Breast epithelium (tissue), 4 donors: Measurements from ENCODE around the gene SSH2. TPM values are rescaled to one million over a fixed set of nuclear protein-coding genes. Genes with fewer than 3 reads are reported as not detected.

Experiments used
- DNase-seq, 2 donors: peaks; one replicate each; pipeline ENCODE4 v3.0.0-alpha.2; 2019; ENCODE audit warnings: low spot score in 2 of 2
- H3K27ac ChIP-seq, 2 donors: fragments of 200-600 bp; sonication (generic) in 1 of 2; one replicate each; pipeline ENCODE4 v1.5.1; 2016 to 2019; ENCODE audit warnings: mild to moderate bottlenecking in 1 of 2
- H3K27me3 ChIP-seq, 2 donors: fragments of 200-600 bp; sonication (generic) in 1 of 2; one replicate each; pipeline versions ENCODE4 v1.5.1 to v1.6.0; 2017 to 2019; ENCODE audit warnings: control low read depth in 1 of 2, mild to moderate bottlenecking in 1 of 2
- H3K36me3 ChIP-seq: fragments of 200-600 bp; one replicate; pipeline ENCODE4 v1.5.1; 2019
- H3K4me1 ChIP-seq, 2 donors: fragments of 200-600 bp; sonication (generic); one replicate each; pipeline ENCODE4 v1.5.1; 2016 to 2019; ENCODE audit warnings: control low read depth in 1 of 2
- H3K4me3 ChIP-seq, 3 donors: fragments of 200-600 bp; sonication (generic); 1 replicate in 2 of 3; 2 replicates in 1 of 3; pipeline ENCODE4 v1.5.1; 2016 to 2019; ENCODE audit warnings: mild to moderate bottlenecking in 3 of 3, moderate library complexity in 2 of 3
- H3K9me3 ChIP-seq, 2 donors: fragments of 200-600 bp; sonication (generic) in 1 of 2; one replicate each; pipeline ENCODE4 v1.5.1; 2016 to 2019; ENCODE audit warnings: control low read depth in 1 of 2
- POLR2A ChIP-seq: fragments of 450-650 bp; IDR thresholded peaks from one replicate; pipeline ENCODE4 v1.6.1; 2016; ENCODE audit warnings: antibody characterized with exemption, mild to moderate bottlenecking, moderate library complexity
- POLR2AphosphoS5 ChIP-seq, 3 donors: sonication (generic); formaldehyde crosslinking; IDR thresholded peaks; one replicate each; pipeline ENCODE4 v1.6.1; 2017; ENCODE audit warnings: antibody characterized with exemption in 3 of 3
- intact Hi-C: fragments of 100-400 bp; cut with DNase I; formaldehyde crosslinking; loops from one replicate; pipeline ENCODE4 v1.15.1; 2023; ENCODE audit warnings: low total_unique reads
- total RNA-seq, 3 donors: library from RNA; depleted of rRNA; stranded (reverse); fragments of >200 nt; gene quantifications; one replicate each; pipeline ENCODE4 v1.1.0, GENCODE V29; 2016
- TF ChIP-seq, protein P1 (sequence below), 3 donors: fragments of 450-650 bp; IDR thresholded peaks; one replicate each; pipeline ENCODE4 v1.5.1; 2016 to 2017; ENCODE audit warnings: antibody characterized with exemption in 3 of 3, mild to moderate bottlenecking in 3 of 3, moderate library complexity in 3 of 3

Gene SSH2
- total RNA-seq, 3 donors from 2014 or later = 23.0 to 64.2 (median 25.9) TPM

DNA sequence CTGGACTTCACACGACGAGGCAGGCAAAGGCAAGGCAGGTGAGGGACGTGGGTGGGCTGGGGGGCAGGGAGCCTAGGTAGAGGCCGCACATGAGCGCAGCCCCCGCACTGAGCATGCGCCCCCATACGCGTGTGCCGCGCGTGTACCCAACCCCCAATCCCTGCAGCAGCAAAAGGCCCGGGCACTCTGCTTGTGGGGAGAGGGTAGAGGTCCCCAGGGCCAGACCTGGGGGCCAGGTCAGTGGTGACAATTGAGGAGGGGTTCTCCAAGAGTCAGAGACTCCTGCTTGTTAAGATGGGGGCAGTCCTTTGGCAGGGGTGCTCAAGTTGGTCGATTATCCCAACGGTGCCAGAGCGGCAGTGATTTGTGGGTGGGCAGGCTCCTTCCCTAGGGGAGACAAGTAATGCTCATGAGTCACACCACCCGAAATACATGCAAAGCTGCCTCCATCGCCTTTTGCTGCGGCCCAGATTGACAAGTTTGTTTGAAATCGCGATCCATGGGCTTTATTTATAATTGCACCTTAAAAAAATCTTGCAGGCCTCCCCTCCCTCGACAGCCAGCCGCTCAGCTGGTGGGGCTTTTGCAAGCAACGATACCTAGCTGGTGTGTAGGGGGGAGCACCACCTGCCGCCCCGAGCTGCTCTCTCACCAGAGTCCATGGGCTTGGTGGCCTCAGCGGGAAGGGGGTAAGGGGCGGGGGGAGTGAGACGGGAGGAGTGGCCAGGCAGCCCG lies 339.4 kb downstream of the SSH2 start:
- TF ChIP-seq POLR2A (no peak), POLR2AphosphoS5 (IDR thresholded peaks at IDR 0.05) (no peak)
- TF ChIP-seq, protein P1, sequence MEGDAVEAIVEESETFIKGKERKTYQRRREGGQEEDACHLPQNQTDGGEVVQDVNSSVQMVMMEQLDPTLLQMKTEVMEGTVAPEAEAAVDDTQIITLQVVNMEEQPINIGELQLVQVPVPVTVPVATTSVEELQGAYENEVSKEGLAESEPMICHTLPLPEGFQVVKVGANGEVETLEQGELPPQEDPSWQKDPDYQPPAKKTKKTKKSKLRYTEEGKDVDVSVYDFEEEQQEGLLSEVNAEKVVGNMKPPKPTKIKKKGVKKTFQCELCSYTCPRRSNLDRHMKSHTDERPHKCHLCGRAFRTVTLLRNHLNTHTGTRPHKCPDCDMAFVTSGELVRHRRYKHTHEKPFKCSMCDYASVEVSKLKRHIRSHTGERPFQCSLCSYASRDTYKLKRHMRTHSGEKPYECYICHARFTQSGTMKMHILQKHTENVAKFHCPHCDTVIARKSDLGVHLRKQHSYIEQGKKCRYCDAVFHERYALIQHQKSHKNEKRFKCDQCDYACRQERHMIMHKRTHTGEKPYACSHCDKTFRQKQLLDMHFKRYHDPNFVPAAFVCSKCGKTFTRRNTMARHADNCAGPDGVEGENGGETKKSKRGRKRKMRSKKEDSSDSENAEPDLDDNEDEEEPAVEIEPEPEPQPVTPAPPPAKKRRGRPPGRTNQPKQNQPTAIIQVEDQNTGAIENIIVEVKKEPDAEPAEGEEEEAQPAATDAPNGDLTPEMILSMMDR (IDR thresholded peaks at IDR 0.05) = no peak
- DNase-seq = no peak
- H3K36me3 ChIP-seq = no peaks in the 10 kb centered on the region
- intact Hi-C loops = no loop called here
- H3K27ac ChIP-seq = peak overlapping the region; percentile 76 to 78
- peaks cover 7 to 36% of the 10 kb centered on the region in 2 donors for H3K4me1 ChIP-seq
- no peaks in the 10 kb centered on the region for H3K27me3 ChIP-seq
- H3K9me3 ChIP-seq = no peaks in the 10 kb centered on the region
- H3K4me3 ChIP-seq = peak overlapping the region; percentile 43 to 94 (median 78)

GRCh38 chr17:29589524-29590410 lies 340.3 kb downstream of the SSH2 start, which contains the start of gene GIT1:
Gene GIT1 (minus strand): TSS chr17:29589648. CDS start chr17:29589378, 270 bp downstream.
- peak in 1 of 2 donors; percentile 79 for DNase-seq
- Histone ChIP-seq H3K4me3 (peak within 1 kb of the TSS; percentile 68 to 94 (median 78)), H3K36me3 (no peaks in the 10 kb centered on the region), H3K27ac (peak within 1 kb of the TSS; percentile 76 to 78), H3K9me3 (no peaks in the 10 kb centered on the region), H3K4me1 (peaks cover 7 to 36% of the 10 kb centered on the region in 2 donors), H3K27me3 (no peaks in the 10 kb centered on the region)
- intact Hi-C loops = no loop called here
- TF ChIP-seq POLR2AphosphoS5 (IDR thresholded peaks at IDR 0.05) = peak in 2 of 3 donors; percentile 13 to 34
- TF ChIP-seq, protein P1 (IDR thresholded peaks at IDR 0.05) = no peak
- no peak for TF ChIP-seq POLR2A

DNA sequence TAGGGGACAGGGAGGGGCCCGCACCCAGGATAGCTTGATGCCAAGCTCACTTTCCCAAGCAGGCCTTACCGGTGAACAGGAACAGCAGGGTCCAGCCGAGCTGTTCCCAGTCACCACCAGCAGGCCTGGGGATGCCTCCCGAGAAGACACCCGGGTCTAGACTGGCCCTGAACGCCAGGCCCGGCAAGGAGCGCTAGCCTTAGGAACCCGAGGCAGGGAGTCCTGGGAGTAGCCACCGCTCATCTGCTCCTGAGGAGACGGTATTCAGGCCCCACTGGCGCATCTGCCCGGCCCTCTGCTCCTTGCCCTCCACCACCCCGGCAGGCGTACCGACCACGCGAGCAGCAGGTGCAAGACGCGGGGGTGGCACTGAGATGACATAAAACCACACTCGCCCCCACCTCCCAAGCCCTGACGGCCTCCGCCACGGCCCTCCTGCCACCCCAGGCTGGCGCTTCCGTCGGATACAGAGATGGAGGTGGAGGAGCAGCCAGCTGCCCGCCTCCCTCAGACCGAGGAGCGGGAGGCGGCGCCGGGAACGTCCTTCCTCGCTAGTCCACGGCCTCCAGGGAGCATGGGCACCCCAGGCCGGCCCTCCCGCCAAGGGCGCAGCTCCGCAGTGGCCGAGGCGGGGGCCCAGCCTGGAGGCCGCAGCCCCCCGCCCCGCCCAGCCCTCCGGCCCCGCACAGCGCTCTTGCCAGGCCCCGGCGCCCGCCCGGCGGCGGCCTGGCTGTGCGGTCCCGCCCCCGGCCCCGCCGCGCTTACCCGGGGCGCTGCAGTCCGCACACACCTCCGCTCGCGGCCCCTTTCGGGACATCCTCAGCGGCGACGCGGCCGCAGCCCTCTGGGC lies 341.2 kb downstream of the SSH2 start:
- no peak for DNase-seq
- H3K4me3 ChIP-seq = peak overlapping the region; percentile 68 to 94 (median 78)
- TF ChIP-seq POLR2AphosphoS5 (IDR thresholded peaks at IDR 0.05) (no peak), POLR2A (no peak)
- TF ChIP-seq, protein P1 (IDR thresholded peaks at IDR 0.05) = peak in 2 of 3 donors; percentile 8 to 16
- no peaks in the 10 kb centered on the region for H3K36me3 ChIP-seq
- peak overlapping the region; percentile 56 to 78 for H3K27ac ChIP-seq
- no peaks in the 10 kb centered on the region for H3K9me3 ChIP-seq
- H3K4me1 ChIP-seq = peaks cover 7 to 36% of the 10 kb centered on the region in 2 donors
- intact Hi-C loops = no loop called here
- no peaks in the 10 kb centered on the region for H3K27me3 ChIP-seq

GRCh38 chr17:29588017-29588561 lies 341.9 kb downstream of the SSH2 start:
- no peak for DNase-seq
- intact Hi-C loops = no loop called here
- TF ChIP-seq POLR2A (no peak), POLR2AphosphoS5 (IDR thresholded peaks at IDR 0.05) (no peak)
- TF ChIP-seq, protein P1 (IDR thresholded peaks at IDR 0.05) = no peak
- Histone ChIP-seq H3K9me3 (no peaks in the 10 kb centered on the region), H3K27ac (peak overlapping the region; percentile 56 to 78), H3K27me3 (no peaks in the 10 kb centered on the region), H3K4me1 (peaks cover 7 to 36% of the 10 kb centered on the region in 2 donors), H3K4me3 (peak overlapping the region; percentile 68 to 94 (median 78)), H3K36me3 (no peaks in the 10 kb centered on the region)
